Panc1 (cell line): ENCODE results near the gene DHRS3. TPM values are rescaled to one million over a fixed set of nuclear protein-coding genes. Genes with fewer than 3 reads are reported as not detected.

Experiments used
- ATAC-seq: fragments of 200-7000 bp; cut with Tn5 transposase; 2 replicates; pipeline ENCODE4 v1.9.1; 2020; ENCODE audit warnings: mild to moderate bottlenecking, moderate library complexity
- BruUV-seq: library from RNA; stranded (reverse); fragments of 400-500 nt; replicated peaks from 2 replicates; lab custom pipeline; 2021; lab: Mats Ljungman, UMichigan
- CTCF ChIA-PET: fragments of 300-600 bp; sonication (Branson Sonifier 250); formaldehyde crosslinking; loops from one replicate; lab custom pipeline; 2022; ENCODE audit warnings: antibody characterized with exemption; lab: Charles Lee
- POLR2A ChIA-PET: fragments of 300-600 bp; sonication (Branson Sonifier 250); formaldehyde crosslinking; loops from one replicate; lab custom pipeline; 2022; ENCODE audit warnings: antibody characterized with exemption; lab: Charles Lee
- DNase-seq: peaks from one replicate; pipeline ENCODE4 v3.0.0-alpha.2; 2010; ENCODE audit warnings: low read depth, low spot score
- H3K27ac ChIP-seq: 2 replicates; pipeline ENCODE4 v1.5.1; 2011; ENCODE audit warnings: mild to moderate bottlenecking, low read length, inconsistent platforms
- H3K27me3 ChIP-seq: fragments of 200-500 bp; sonication (Bioruptor generic); 2 replicates; pipeline ENCODE4 v1.6.0; 2014; ENCODE audit warnings: low read length, inconsistent platforms; ENCODE audit not compliant: control insufficient read depth, insufficient read depth
- H3K36me3 ChIP-seq: fragments of 200-500 bp; sonication (Bioruptor generic); 2 replicates; pipeline ENCODE4 v1.5.1; 2014; ENCODE audit warnings: inconsistent platforms, mild to moderate bottlenecking, low read length, moderate library complexity; ENCODE audit not compliant: control insufficient read depth, insufficient read depth
- H3K4me1 ChIP-seq: 2 replicates; pipeline ENCODE4 v1.5.1; 2011; ENCODE audit warnings: inconsistent platforms, mild to moderate bottlenecking, low read length, moderate library complexity; ENCODE audit not compliant: control insufficient read depth, insufficient read depth
- H3K4me3 ChIP-seq, 2 experiments: 2 replicates each; pipeline ENCODE4 v1.5.1; 2011 to 2012; ENCODE audit warnings: low read depth in 2 of 2, low read length in 2 of 2, mild to moderate bottlenecking in 2 of 2, inconsistent platforms in 1 of 2, moderate library complexity in 1 of 2
- H3K9me3 ChIP-seq: fragments of 200-500 bp; sonication (Bioruptor generic); 2 replicates; pipeline ENCODE4 v1.5.1; 2014; ENCODE audit warnings: low read depth, mild to moderate bottlenecking, inconsistent platforms, low read length, moderate library complexity; ENCODE audit not compliant: control insufficient read depth, insufficient read depth
- POLR2AphosphoS5 ChIP-seq: IDR thresholded peaks from 2 replicates; pipeline ENCODE4 v1.6.1; 2012; ENCODE audit warnings: mild to moderate bottlenecking, low read depth, low read length, moderate library complexity
- SIN3A ChIP-seq: IDR thresholded peaks from 2 replicates; pipeline ENCODE4 v1.6.1; 2012; ENCODE audit warnings: low read depth, mild to moderate bottlenecking, low read length, moderate library complexity, borderline replicate concordance; ENCODE audit not compliant: insufficient read depth
- TCF7L2 ChIP-seq: IDR thresholded peaks from 2 replicates; pipeline ENCODE4 v1.6.1; 2011; ENCODE audit warnings: mild to moderate bottlenecking, low read depth, low read length, inconsistent platforms
- in situ Hi-C: cut with HindIII; loops from 2 replicates; pipeline ENCODE4 v1.10.0; 2016; ENCODE audit warnings: low sequenced_read_pairs, low pct_unique_long_range_greater_than_20kb
- intact Hi-C: fragments of 100-400 bp; cut with micrococcal nuclease; formaldehyde crosslinking; loops from one replicate; pipeline ENCODE4 v1.10.0; 2022; ENCODE audit not compliant: unreplicated experiment
- total RNA-seq: library from RNA; stranded (reverse); gene quantifications from one replicate; pipeline ENCODE4 v1.2.1, GENCODE V29; 2021; ENCODE audit not compliant: unreplicated experiment
- TF ChIP-seq, protein P1 (sequence below), 2 experiments: IDR thresholded peaks; 2 replicates each; pipeline ENCODE4 v1.6.1; 2011 to 2012; ENCODE audit warnings: low read depth in 2 of 2, control low read depth in 1 of 2, low read length in 1 of 2, mild to moderate bottlenecking in 1 of 2, moderate library complexity in 1 of 2; ENCODE audit not compliant: insufficient read depth in 1 of 2
- TF ChIP-seq, protein P2 (sequence below): fragments of 450-650 bp; IDR thresholded peaks from 2 replicates; pipeline ENCODE4 v1.5.1; 2017; ENCODE audit warnings: mild to moderate bottlenecking

DHRS3 gene
- total RNA-seq, 1 experiment from 2014 or later: 113 TPM

DNA sequence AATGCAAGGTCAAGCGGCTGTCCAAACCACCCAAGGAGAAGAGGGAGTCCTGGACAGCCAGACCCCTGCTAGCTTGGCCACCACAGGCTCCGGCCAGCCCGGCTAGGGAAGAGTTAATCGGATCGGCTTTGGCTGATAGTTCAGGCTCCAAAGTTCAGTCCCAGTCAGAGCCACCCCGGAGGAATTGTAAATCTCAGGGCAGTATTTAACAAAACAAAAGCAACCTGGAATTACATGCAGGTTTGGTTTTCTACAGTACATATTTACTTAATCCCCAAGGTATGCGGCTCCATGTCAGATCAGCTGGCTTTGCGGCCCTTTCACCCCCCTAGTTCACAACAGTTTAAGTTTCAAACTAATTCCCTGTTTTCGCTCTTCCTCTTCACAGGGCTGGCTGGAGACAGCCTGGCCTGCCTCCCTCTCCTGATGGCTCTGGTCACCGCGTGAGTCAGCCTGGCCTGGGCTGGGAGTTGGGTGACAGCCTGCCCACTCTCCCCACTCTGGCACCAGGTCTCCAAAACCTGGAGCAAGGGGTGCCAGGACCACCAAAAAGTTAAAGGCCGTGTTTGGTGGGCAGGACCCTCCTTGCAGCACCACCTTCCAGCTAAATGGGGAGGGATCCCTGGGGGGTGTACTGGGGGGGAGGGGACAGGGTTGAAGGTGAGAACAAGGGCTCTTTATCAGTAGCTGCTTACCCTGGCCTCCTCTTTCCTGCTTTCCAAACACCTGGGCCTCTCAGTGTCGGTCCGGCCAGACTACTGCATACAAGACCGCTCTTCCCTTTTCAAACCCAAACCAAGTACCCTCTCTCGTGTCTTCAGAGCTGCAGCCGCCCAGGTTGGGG is 1.9 kb downstream of the DHRS3 start:
- Histone ChIP-seq H3K27me3 (no peaks in the 10 kb centered on the region), H3K4me1 (peaks cover 62% of the 10 kb centered on the region), H3K4me3 (peak overlapping the region; percentile 92 to 95), H3K27ac (peak overlapping the region; percentile 95), H3K36me3 (peaks cover 5% of the 10 kb centered on the region; the same call in 1 of the 2 replicates), H3K9me3 (no peaks in the 10 kb centered on the region)
- CTCF ChIA-PET: interaction anchor here (0.5 to 0.8 kb wide), 2 partner anchors 14 to 96 kb away, joined by 4 to 7 read pairs; no protein-coding TSS in a partner anchor
- in situ Hi-C loops (no loop called here), intact Hi-C loops (no loop called here)
- ATAC-seq (peak; percentile 57), DNase-seq (no peak)
- TF ChIP-seq, protein P1, sequence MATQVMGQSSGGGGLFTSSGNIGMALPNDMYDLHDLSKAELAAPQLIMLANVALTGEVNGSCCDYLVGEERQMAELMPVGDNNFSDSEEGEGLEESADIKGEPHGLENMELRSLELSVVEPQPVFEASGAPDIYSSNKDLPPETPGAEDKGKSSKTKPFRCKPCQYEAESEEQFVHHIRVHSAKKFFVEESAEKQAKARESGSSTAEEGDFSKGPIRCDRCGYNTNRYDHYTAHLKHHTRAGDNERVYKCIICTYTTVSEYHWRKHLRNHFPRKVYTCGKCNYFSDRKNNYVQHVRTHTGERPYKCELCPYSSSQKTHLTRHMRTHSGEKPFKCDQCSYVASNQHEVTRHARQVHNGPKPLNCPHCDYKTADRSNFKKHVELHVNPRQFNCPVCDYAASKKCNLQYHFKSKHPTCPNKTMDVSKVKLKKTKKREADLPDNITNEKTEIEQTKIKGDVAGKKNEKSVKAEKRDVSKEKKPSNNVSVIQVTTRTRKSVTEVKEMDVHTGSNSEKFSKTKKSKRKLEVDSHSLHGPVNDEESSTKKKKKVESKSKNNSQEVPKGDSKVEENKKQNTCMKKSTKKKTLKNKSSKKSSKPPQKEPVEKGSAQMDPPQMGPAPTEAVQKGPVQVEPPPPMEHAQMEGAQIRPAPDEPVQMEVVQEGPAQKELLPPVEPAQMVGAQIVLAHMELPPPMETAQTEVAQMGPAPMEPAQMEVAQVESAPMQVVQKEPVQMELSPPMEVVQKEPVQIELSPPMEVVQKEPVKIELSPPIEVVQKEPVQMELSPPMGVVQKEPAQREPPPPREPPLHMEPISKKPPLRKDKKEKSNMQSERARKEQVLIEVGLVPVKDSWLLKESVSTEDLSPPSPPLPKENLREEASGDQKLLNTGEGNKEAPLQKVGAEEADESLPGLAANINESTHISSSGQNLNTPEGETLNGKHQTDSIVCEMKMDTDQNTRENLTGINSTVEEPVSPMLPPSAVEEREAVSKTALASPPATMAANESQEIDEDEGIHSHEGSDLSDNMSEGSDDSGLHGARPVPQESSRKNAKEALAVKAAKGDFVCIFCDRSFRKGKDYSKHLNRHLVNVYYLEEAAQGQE (IDR thresholded peaks at IDR 0.05; ENCODE audit: insufficient read depth in 1 of 2, low read depth in 2 of 2, low read length in 1 of 2): no peak
- TF ChIP-seq SIN3A (peak; percentile 82; the same call in 1 of the 2 replicates), TCF7L2 (peak; percentile 5; the same call in 1 of the 2 replicates)
- POLR2A ChIA-PET: interaction anchor here (0.7 kb wide), 1 partner anchor 527 kb away, joined by 3 read pairs; no protein-coding TSS in a partner anchor
- no TSS peak for BruUV-seq

DNA sequence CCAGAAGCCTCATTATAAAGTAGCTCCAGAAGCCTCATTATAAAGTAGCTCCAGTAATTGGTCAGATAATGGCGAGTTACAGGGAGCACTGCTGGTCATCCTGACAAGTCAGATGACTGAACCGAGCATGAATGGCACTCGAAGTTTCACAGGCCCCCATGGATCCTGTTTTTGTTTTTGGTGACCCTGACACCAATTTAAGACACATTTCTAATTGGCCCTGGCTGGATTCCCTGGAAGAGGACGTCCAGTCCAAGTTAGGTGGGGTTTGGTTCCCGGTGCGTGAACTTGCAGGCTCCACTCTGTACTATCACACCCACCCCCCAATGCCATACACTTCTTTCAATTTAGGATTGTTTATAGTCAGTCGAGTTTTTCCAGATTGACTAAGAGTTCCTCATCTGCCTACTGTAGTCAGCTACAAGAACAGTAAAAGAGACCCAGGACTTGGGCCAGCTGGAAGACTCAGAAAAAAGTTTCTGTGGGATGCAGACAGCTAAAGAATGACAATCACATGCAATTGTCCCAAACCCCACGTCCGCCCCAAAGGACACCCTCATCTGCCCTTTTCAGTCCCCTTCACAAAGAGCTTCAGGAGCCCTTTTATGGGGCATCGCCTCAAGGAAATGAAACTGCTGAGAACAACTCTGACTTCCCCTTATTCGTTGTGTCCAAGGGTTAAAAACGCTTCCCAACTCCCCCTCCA is 2.7 kb downstream of the DHRS3 start:
- ATAC-seq (no peak), DNase-seq (no peak)

More for the DNA sequence above, 2.7 kb downstream of the DHRS3 start:
- Histone ChIP-seq H3K9me3 (no peaks in the 10 kb centered on the region), H3K4me1 (peaks cover 55% of the 10 kb centered on the region), H3K36me3 (peaks cover 5% of the 10 kb centered on the region; the same call in 1 of the 2 replicates), H3K27ac (peak overlapping the region; percentile 95), H3K4me3 (peak overlapping the region; percentile 92 to 95), H3K27me3 (no peaks in the 10 kb centered on the region)
- CTCF ChIA-PET: no interaction called here
- in situ Hi-C loops (no loop called here), intact Hi-C loops (no loop called here)
- TF ChIP-seq SIN3A (no peak), POLR2AphosphoS5 (no peak), TCF7L2 (no peak)
- TF ChIP-seq, protein P2, sequence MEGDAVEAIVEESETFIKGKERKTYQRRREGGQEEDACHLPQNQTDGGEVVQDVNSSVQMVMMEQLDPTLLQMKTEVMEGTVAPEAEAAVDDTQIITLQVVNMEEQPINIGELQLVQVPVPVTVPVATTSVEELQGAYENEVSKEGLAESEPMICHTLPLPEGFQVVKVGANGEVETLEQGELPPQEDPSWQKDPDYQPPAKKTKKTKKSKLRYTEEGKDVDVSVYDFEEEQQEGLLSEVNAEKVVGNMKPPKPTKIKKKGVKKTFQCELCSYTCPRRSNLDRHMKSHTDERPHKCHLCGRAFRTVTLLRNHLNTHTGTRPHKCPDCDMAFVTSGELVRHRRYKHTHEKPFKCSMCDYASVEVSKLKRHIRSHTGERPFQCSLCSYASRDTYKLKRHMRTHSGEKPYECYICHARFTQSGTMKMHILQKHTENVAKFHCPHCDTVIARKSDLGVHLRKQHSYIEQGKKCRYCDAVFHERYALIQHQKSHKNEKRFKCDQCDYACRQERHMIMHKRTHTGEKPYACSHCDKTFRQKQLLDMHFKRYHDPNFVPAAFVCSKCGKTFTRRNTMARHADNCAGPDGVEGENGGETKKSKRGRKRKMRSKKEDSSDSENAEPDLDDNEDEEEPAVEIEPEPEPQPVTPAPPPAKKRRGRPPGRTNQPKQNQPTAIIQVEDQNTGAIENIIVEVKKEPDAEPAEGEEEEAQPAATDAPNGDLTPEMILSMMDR: no peak
- TF ChIP-seq, protein P1 (IDR thresholded peaks at IDR 0.05; ENCODE audit: insufficient read depth in 1 of 2, low read depth in 2 of 2, low read length in 1 of 2): no peak
- TSS peak; percentile 38 for BruUV-seq
- POLR2A ChIA-PET: interaction anchor here (0.7 to 0.9 kb wide), 2 partner anchors 17 to 526 kb away, joined by 3 read pairs; no protein-coding TSS in a partner anchor
